A549 (cell line): Measurements from ENCODE around the gene USP34.

ENCODE experiments used
- CBX8 ChIP-seq: fragments of 200-600 bp; sonication (generic); IDR thresholded peaks from 2 replicates; pipeline ENCODE4 v1.6.1; 2016
- CEBPB ChIP-seq, 2 experiments: fragments of >200 bp in 1 of 2; sonication (Bioruptor Twin) in 1 of 2; formaldehyde crosslinking in 1 of 2; IDR thresholded peaks; 2 replicates each; pipeline ENCODE4 v1.6.1; 2012 to 2016
- CTCF ChIP-seq: fragments of >200 bp; sonication (Bioruptor Twin); formaldehyde crosslinking; IDR thresholded peaks from 3 replicates; pipeline ENCODE4 v1.5.1; 2016
- EP300 ChIP-seq, 2 experiments: fragments of >200 bp; sonication (Bioruptor Twin); formaldehyde crosslinking; IDR thresholded peaks; 2 replicates in 1 of 2; 3 replicates in 1 of 2; pipeline ENCODE4 v1.6.1; 2016 to 2017
- HMGXB4 ChIP-seq: fragments of 250-450 bp; sonication (Bioruptor Pico); IDR thresholded peaks from 2 replicates; pipeline ENCODE4 v1.5.0; 2021; ENCODE audit warnings: mild to moderate bottlenecking, moderate library complexity, borderline replicate concordance
- JUNB ChIP-seq: fragments of >200 bp; sonication (Bioruptor Twin); formaldehyde crosslinking; IDR thresholded peaks from 2 replicates; pipeline ENCODE4 v1.6.1; 2016
- MAZ ChIP-seq: fragments of 150-350 bp; IDR thresholded peaks from 2 replicates; pipeline ENCODE4 v1.6.1; 2014; ENCODE audit warnings: antibody characterized with exemption, low read depth, low read length, borderline replicate concordance
- MYC ChIP-seq: IDR thresholded peaks from 2 replicates; pipeline ENCODE4 v1.6.1; 2012; ENCODE audit warnings: mild to moderate bottlenecking, inconsistent platforms, low read length, improper control_type of control experiment, borderline replicate concordance
- NR3C1 ChIP-seq: fragments of >200 bp; sonication (Bioruptor Twin); formaldehyde crosslinking; IDR thresholded peaks from 3 replicates; pipeline ENCODE4 v1.6.1; 2017
- PBX3 ChIP-seq: IDR thresholded peaks from 2 replicates; pipeline ENCODE4 v1.6.1; 2012
- POLR2A ChIP-seq: IDR thresholded peaks from 2 replicates; pipeline ENCODE4 v1.6.1; 2012; ENCODE audit warnings: mild to moderate bottlenecking, low read length
- RAD21 ChIP-seq, 2 experiments: fragments of >200 bp in 1 of 2; sonication (Bioruptor Twin) in 1 of 2; formaldehyde crosslinking in 1 of 2; IDR thresholded peaks in 1 of 2; conservative IDR thresholded peaks in 1 of 2; 2 replicates in 1 of 2; 3 replicates in 1 of 2; pipeline ENCODE4 v1.6.1; 2012 to 2018; ENCODE audit warnings: inconsistent platforms in 1 of 2
- REST ChIP-seq: fragments of 200-600 bp; sonication (generic); IDR thresholded peaks from 2 replicates; pipeline ENCODE4 v1.6.1; 2016; ENCODE audit warnings: antibody characterized with exemption, mild to moderate bottlenecking, moderate library complexity

GRCh38 chr2:61338447-61338846 lies 132.4 kb downstream of the USP34 start:
- no peak for TF ChIP-seq CEBPB (IDR thresholded peaks at IDR 0.05)
- no peak for TF ChIP-seq POLR2A
- TF ChIP-seq CTCF, result no peak
- no peak for TF ChIP-seq REST
- TF ChIP-seq RAD21 (conservative IDR thresholded peaks at IDR 0.05 in 1 of 2, IDR thresholded peaks at IDR 0.05 in 1 of 2), result no peak
- TF ChIP-seq MAZ, result no peak
- no peak for TF ChIP-seq PBX3
- no peak for TF ChIP-seq HMGXB4 (CRISPR knock-in tag)
- TF ChIP-seq EP300 (IDR thresholded peaks at IDR 0.05), result no peak
- no peak for TF ChIP-seq NR3C1
- TF ChIP-seq JUNB, result no peak
- TF ChIP-seq CBX8, result no peak
- no peak for TF ChIP-seq MYC
